IPS-NIHi7 (cell line): Measurements from ENCODE around the gene COPE.

Experiments used
- DNase-seq: peaks from one replicate; pipeline ENCODE4 v3.0.0; 2012; ENCODE audit warnings: mixed read lengths; ENCODE audit errors: extremely low spot score

The COPE gene

GRCh38 chr19:18895038-18895823 is 24.0 kb downstream of the COPE start:
- DNase-seq, result peak; percentile 88

- DNase-seq, result peak; percentile 73
Observed at GRCh38 chr19:18894254-18895037, 24.7 kb downstream of the COPE start.

- no peak for DNase-seq
Observed at GRCh38 chr19:18893587-18894253, 25.5 kb downstream of the COPE start.

- DNase-seq, result no peak
Observed at GRCh38 chr19:18889949-18890745, 29.0 kb downstream of the COPE start.

GRCh38 chr19:18886972-18887371 is 32.2 kb downstream of the COPE start:
- no peak for DNase-seq

GRCh38 chr19:18883526-18884304 is 35.5 kb downstream of the COPE start:
- DNase-seq, result no peak

GRCh38 chr19:18881491-18881890 is 37.7 kb downstream of the COPE start:
- DNase-seq, result no peak

- peak; percentile 80 for DNase-seq
Observed at GRCh38 chr19:18879579-18880373, 39.4 kb downstream of the COPE start.

GRCh38 chr19:18878858-18879578 is 40.2 kb downstream of the COPE start:
- DNase-seq, result peak; percentile 47

- no peak for DNase-seq
Observed at GRCh38 chr19:18878058-18878797, 41.0 kb downstream of the COPE start.

GRCh38 chr19:18876865-18877264 is 42.3 kb downstream of the COPE start:
- no peak for DNase-seq

- DNase-seq, result no peak
Observed at GRCh38 chr19:18875726-18876125, 43.5 kb downstream of the COPE start.

- DNase-seq, result no peak
Observed at GRCh38 chr19:18871543-18871942, 47.6 kb downstream of the COPE start.

- no peak for DNase-seq
Observed at GRCh38 chr19:18870531-18871172, 48.5 kb downstream of the COPE start.

- peak; percentile 69 for DNase-seq
Observed at GRCh38 chr19:18869781-18870530, 49.2 kb downstream of the COPE start.

GRCh38 chr19:18869023-18869618 is 50.1 kb downstream of the COPE start:
- peak; percentile 33 for DNase-seq
